Suprapubic skin (tissue), 3 donors: ENCODE measurements around the gene PDZK1.

Experiments
- POLR2A ChIP-seq, 2 donors: fragments of 450-650 bp; IDR thresholded peaks; one replicate each; pipeline ENCODE4 v1.6.1; 2017; ENCODE audit warnings: antibody characterized with exemption in 2 of 2, mild to moderate bottlenecking in 2 of 2, moderate library complexity in 2 of 2
- TF ChIP-seq, protein P1 (sequence below), 2 donors: fragments of 200-600 bp in 1 of 2; fragments of 450-650 bp in 1 of 2; sonication (generic) in 1 of 2; IDR thresholded peaks; one replicate each; pipeline ENCODE4 v1.5.1; 2016 to 2019; ENCODE audit warnings: antibody characterized with exemption in 2 of 2, mild to moderate bottlenecking in 1 of 2, moderate library complexity in 1 of 2

DNA sequence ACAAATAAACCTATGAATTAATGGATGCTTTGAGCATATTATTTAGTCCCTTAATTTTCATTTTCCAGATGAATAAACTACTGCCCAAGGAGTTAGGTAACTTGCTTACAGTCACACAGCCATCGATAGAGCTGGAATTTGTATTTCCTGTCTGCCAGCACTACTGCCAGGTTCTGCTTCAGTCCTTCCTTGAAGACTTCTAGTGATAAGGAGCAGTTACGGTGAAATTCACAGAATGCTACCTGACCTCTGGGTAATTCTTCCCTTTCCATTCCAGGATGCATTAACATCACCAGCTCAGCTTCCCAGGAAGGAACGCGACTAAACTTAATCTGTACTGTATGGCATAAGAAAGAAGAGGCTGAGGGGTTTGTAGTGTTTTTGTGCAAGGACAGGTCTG lies 23.3 kb upstream of the PDZK1 start:
- TF ChIP-seq, protein P1, sequence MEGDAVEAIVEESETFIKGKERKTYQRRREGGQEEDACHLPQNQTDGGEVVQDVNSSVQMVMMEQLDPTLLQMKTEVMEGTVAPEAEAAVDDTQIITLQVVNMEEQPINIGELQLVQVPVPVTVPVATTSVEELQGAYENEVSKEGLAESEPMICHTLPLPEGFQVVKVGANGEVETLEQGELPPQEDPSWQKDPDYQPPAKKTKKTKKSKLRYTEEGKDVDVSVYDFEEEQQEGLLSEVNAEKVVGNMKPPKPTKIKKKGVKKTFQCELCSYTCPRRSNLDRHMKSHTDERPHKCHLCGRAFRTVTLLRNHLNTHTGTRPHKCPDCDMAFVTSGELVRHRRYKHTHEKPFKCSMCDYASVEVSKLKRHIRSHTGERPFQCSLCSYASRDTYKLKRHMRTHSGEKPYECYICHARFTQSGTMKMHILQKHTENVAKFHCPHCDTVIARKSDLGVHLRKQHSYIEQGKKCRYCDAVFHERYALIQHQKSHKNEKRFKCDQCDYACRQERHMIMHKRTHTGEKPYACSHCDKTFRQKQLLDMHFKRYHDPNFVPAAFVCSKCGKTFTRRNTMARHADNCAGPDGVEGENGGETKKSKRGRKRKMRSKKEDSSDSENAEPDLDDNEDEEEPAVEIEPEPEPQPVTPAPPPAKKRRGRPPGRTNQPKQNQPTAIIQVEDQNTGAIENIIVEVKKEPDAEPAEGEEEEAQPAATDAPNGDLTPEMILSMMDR (IDR thresholded peaks at IDR 0.05) = no peak
- TF ChIP-seq POLR2A (IDR thresholded peaks at IDR 0.05) = no peak
